PFSK-1 (cell line): Measurements from ENCODE around the gene RUNX2.

Source experiments
- FOXP2 ChIP-seq: optimal IDR thresholded peaks from 2 replicates; pipeline ENCODE3; 2011; ENCODE audit warnings: borderline replicate concordance, control low read depth, inconsistent platforms; ENCODE audit not compliant: insufficient read depth; ENCODE audit errors: extremely low read length, extremely low read depth
- POLR2AphosphoS5 ChIP-seq: IDR thresholded peaks from 2 replicates; pipeline ENCODE4 v1.6.1; 2012; ENCODE audit warnings: low read depth, mild to moderate bottlenecking, control low read depth, low read length, moderate library complexity
- SIN3A ChIP-seq: IDR thresholded peaks from 2 replicates; pipeline ENCODE4 v1.6.1; 2012; ENCODE audit warnings: mild to moderate bottlenecking, low read length, moderate library complexity, borderline replicate concordance; ENCODE audit not compliant: insufficient read depth
- TAF1 ChIP-seq: IDR thresholded peaks from 2 replicates; pipeline ENCODE4 v1.6.1; 2012; ENCODE audit warnings: low read length, control low read depth, borderline replicate concordance; ENCODE audit not compliant: insufficient read depth
- TF ChIP-seq, protein P1 (sequence below), 2 experiments: IDR thresholded peaks; 2 replicates each; pipeline versions ENCODE4 v1.6.1 to v1.8.0; 2011 to 2012; ENCODE audit warnings: low read depth in 2 of 2, low read length in 2 of 2, control low read depth in 1 of 2, inconsistent platforms in 1 of 2, mild to moderate bottlenecking in 1 of 2, moderate library complexity in 1 of 2; ENCODE audit not compliant: insufficient read depth in 1 of 2

RUNX2 gene

DNA sequence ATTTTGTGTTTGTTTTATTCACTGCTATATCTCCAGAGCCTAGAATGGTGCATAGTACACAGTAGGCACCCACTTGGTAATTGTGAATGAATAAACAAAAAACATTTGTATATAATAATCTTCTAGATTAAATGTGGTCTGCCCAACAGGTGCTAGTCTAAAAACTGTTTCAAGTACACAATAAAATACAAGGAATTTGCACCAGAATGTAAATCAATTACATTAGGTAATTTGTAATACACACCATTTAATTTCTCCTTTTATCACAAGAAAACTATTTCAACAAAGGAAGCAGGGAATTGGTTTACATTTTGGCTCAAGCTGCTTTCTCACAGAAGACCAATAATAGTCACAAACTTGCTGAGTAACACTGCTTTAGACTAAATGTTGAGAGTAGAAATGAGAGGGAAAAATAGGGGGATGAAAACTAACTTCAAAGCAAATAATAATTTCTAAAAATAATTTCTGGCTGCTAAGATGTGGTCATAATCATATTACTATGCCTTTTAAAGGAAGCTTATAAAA, 22.1 kb downstream of the RUNX2 start:
- TF ChIP-seq FOXP2 (no peak), SIN3A (no peak), TAF1 (no peak), POLR2AphosphoS5 (no peak)
- TF ChIP-seq, protein P1, sequence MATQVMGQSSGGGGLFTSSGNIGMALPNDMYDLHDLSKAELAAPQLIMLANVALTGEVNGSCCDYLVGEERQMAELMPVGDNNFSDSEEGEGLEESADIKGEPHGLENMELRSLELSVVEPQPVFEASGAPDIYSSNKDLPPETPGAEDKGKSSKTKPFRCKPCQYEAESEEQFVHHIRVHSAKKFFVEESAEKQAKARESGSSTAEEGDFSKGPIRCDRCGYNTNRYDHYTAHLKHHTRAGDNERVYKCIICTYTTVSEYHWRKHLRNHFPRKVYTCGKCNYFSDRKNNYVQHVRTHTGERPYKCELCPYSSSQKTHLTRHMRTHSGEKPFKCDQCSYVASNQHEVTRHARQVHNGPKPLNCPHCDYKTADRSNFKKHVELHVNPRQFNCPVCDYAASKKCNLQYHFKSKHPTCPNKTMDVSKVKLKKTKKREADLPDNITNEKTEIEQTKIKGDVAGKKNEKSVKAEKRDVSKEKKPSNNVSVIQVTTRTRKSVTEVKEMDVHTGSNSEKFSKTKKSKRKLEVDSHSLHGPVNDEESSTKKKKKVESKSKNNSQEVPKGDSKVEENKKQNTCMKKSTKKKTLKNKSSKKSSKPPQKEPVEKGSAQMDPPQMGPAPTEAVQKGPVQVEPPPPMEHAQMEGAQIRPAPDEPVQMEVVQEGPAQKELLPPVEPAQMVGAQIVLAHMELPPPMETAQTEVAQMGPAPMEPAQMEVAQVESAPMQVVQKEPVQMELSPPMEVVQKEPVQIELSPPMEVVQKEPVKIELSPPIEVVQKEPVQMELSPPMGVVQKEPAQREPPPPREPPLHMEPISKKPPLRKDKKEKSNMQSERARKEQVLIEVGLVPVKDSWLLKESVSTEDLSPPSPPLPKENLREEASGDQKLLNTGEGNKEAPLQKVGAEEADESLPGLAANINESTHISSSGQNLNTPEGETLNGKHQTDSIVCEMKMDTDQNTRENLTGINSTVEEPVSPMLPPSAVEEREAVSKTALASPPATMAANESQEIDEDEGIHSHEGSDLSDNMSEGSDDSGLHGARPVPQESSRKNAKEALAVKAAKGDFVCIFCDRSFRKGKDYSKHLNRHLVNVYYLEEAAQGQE (IDR thresholded peaks at IDR 0.05; ENCODE audit: insufficient read depth in 1 of 2, low read depth in 2 of 2, low read length in 2 of 2), result no peak

DNA sequence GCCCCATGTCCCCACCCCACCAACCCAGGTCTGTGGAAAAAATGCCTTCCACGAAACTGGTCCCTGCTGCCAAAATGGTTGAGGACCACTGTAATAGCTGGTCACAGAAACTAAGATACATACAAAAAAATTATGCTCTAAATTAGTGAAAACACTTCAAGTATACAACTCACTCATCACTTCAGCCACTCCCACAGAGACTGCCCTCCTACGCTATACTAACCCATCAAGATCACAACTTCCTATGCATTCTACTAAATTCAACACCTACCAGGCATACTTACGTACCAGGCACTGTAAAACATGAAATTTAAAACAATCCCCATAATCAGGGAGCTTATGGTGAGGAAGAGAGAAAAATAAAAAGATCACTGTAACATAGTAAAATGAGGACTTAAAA, 22.9 kb downstream of the RUNX2 start:
- TF ChIP-seq, protein P1 (IDR thresholded peaks at IDR 0.05; ENCODE audit: insufficient read depth in 1 of 2, low read depth in 2 of 2, low read length in 2 of 2), result no peak
- TF ChIP-seq FOXP2 (no peak), POLR2AphosphoS5 (no peak), TAF1 (no peak)

DNA sequence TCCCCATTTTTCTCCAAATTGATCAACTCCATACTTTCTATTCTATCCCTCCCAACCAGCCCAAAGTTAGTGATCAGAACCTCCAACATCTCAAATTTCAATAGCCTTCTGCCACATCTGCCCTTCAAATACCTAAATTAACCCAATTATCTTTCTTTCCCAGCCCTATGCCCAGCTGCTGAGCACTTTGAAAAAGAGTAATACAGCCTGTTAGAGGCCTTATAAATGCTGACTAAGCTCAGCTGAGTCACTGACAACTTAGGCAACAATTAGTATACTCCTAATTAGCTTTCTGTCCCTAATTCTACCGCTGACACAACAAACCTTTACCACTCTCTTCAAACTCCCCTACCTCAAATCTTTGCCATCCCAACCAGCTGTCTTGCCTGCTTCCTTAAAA, 23.5 kb downstream of the RUNX2 start:
- TF ChIP-seq FOXP2 (no peak), POLR2AphosphoS5 (no peak), TAF1 (no peak), SIN3A (no peak)
- TF ChIP-seq, protein P1 (IDR thresholded peaks at IDR 0.05; ENCODE audit: insufficient read depth in 1 of 2, low read depth in 2 of 2, low read length in 2 of 2), result no peak

DNA sequence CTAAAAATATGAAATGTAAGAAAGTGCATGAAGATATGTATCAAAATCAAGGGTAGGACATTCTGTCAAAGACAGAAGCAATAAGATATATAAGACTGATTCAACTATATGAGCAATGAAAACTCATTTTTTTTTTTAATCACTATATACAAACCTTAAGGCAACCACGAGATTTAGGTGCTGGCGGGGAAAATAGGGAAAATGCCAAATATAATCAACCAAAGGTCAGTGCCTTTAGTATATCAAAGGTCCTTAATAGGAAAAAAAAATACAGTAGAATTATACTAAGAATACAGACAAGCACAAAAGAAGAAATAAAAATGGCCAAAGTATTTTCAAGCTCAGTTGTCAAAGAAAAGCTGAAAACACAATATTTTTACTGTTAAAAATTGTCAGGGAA, 25.5 kb downstream of the RUNX2 start:
- TF ChIP-seq, protein P1 (IDR thresholded peaks at IDR 0.05; ENCODE audit: insufficient read depth in 1 of 2, low read depth in 2 of 2, low read length in 2 of 2), result no peak
- TF ChIP-seq FOXP2, result no peak
- no peak for TF ChIP-seq TAF1
- TF ChIP-seq POLR2AphosphoS5, result no peak
- TF ChIP-seq SIN3A, result no peak

DNA sequence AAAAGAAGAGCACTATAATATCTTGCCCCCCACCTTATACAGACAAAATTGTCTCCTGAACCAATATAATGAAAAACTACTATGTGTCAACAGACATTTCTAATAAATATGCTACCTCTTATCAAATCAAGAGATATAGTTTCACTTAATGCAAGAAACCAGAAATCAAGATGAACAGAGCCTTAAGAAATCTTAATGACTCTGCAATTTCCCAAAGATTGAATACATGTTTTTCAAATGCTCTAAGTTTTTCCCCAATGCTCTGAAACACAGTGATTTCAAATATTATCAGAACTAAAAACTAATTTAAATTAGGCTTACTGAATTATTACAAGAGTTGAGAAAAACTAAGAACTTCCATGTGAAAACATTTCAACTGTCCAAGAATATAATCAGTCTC, 36.3 kb downstream of the RUNX2 start:
- TF ChIP-seq POLR2AphosphoS5 (no peak), SIN3A (no peak), FOXP2 (no peak), TAF1 (no peak)
- TF ChIP-seq, protein P1 (IDR thresholded peaks at IDR 0.05; ENCODE audit: insufficient read depth in 1 of 2, low read depth in 2 of 2, low read length in 2 of 2), result no peak
